ENCODE measurements around the gene PRPH. TPM values are rescaled to one million over a fixed set of nuclear protein-coding genes. Genes with fewer than 3 reads are reported as not detected.
A peak's percentile ranks its signal among the peaks of the same experiment; 100 is the strongest.

The PRPH gene
- total RNA-seq, 1 experiment from 2014 or later: not detected

DNA sequence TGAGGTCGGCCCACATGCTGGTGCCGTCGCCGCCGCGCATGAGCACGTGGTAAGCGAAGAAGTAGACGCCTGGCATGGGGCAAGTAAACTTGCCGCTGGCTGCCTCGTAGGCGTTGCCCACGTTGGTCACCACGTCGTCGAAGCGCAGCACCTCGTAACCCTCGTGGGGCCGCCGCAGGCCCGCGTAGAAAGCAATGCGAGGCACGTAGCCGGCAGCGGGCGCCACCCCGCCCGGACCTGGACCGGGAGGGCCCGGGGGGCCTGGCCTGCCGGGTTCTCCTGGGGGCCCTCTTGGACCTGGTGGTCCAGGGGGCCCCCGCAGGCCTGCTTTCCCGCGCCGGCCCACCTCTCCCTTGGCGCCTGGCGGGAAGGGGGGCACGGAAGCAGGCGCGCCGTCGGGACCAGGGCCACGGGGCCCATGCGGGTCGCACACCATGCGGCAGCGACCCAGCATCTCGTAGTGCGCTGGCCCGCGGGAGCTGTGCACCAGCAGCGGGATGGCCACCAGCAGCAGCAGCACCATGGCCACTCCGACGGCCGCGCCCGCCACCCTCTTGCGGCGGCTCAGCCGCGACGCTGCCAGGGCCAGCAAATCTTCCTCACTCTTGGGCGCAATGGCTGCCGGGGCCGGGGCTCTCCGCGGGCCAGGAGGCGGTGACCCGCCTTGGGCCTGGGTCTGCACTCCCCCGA, 41.2 kb downstream of the PRPH start:
- Histone ChIP-seq H3K4me3 (ENCODE audit: low read depth, low read length, poor library complexity, severe bottlenecking) (peak overlapping the region; percentile 56), H3K36me3 (ENCODE audit: insufficient read depth, low read length, poor library complexity, severe bottlenecking) (peaks cover 1% of the 10 kb centered on the region), H3K27me3 (replicated peaks; ENCODE audit: insufficient read depth, low read depth, low read length, poor library complexity) (no peaks in the 10 kb centered on the region), H3K4me1 (ENCODE audit: insufficient read depth, low read length, poor library complexity, severe bottlenecking) (peaks cover 11% of the 10 kb centered on the region), H3K27ac (ENCODE audit: low read depth, low read length, poor library complexity, severe bottlenecking) (no peak overlapping the region), H3K9me3 (ENCODE audit: low read depth, low read length, poor library complexity, severe bottlenecking) (no peaks in the 10 kb centered on the region)
- intact Hi-C loops (cut with micrococcal nuclease; ENCODE audit: unreplicated experiment): no loop called here
- DNase-seq (ENCODE audit: low spot score): no peak
- ChIA-PET POLR2A (ENCODE audit: low non-redundant PET) (no interaction called here), CTCF (interaction anchor here (1.2 to 2.6 kb wide), 3 partner anchors 12 to 47 kb away, joined by 3 to 14 read pairs (median 13); partner anchors contain the start of gene TROAP)
- no TSS peak for BruUV-seq (replicated peaks)
- TF ChIP-seq, protein P1, sequence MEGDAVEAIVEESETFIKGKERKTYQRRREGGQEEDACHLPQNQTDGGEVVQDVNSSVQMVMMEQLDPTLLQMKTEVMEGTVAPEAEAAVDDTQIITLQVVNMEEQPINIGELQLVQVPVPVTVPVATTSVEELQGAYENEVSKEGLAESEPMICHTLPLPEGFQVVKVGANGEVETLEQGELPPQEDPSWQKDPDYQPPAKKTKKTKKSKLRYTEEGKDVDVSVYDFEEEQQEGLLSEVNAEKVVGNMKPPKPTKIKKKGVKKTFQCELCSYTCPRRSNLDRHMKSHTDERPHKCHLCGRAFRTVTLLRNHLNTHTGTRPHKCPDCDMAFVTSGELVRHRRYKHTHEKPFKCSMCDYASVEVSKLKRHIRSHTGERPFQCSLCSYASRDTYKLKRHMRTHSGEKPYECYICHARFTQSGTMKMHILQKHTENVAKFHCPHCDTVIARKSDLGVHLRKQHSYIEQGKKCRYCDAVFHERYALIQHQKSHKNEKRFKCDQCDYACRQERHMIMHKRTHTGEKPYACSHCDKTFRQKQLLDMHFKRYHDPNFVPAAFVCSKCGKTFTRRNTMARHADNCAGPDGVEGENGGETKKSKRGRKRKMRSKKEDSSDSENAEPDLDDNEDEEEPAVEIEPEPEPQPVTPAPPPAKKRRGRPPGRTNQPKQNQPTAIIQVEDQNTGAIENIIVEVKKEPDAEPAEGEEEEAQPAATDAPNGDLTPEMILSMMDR (conservative IDR thresholded peaks at IDR 0.05; ENCODE audit: low read depth, low read length): no peak
- no peak for TF ChIP-seq EZH2 (IDR thresholded peaks at IDR 0.05; ENCODE audit: borderline replicate concordance, low read depth, low read length, poor library complexity, severe bottlenecking)

DNA sequence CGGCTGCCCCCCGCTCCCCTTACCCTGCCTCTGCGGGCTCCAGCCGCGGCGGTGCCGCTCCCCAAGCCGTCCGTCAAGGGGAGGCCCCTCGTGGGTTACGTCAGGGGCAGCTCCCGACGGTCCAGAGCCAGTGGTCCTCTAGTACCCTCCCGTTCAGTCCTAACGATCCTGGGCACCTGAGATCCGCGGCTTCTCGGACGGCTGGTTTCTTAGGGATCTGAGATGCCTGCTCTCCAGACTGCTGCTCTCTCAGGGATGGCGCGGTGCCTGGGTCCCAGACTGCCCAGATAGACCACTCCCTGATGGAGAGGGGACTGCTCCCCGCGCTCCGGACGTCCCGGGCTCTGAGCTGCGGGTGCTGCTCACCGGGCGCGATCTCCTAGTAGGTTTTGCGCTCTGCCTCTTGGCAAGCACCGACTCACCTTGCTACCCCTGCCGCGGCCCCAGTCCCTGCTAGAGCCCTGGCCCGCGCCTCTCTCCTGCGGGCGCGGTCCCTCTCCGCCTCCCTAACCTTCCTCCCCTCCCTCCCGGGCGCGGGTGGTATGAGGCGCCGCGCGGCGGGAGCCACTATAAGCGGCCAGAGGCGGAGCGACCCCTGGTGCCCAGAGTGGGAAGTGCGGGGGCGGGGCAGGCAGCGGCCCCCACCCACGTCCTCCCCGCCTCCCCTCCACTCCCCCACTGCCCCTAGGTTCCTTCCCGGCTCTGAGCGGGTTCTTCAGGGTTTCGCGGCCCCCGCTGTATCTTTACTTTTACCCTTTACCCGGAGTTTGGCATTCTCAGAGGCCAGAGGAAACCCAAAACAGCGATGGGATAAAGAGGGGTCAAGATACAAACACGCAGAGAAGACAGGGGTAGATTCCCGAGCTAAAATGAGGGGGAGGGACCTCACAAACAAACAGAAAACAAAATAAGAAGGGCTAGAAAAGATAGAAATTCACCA, 42.0 kb downstream of the PRPH start, which contains the start of gene C1QL4:
Gene C1QL4 (minus strand): TSS at position 544 of the 940 bp plus-strand sequence. CDS start 711 bp downstream, outside the sequence.
- no peaks in the 10 kb centered on the region for H3K9me3 ChIP-seq (ENCODE audit: low read depth, low read length, poor library complexity, severe bottlenecking)
- ChIA-PET CTCF (interaction anchor here (0.6 to 2.6 kb wide), 6 partner anchors 10 to 187 kb away, joined by 3 to 14 read pairs (median 10); partner anchors contain the start of genes DNAJC22 and TROAP), POLR2A (ENCODE audit: low non-redundant PET) (no interaction called here)
- peaks cover 11% of the 10 kb centered on the region for H3K4me1 ChIP-seq (ENCODE audit: insufficient read depth, low read length, poor library complexity, severe bottlenecking)
- H3K27me3 ChIP-seq (replicated peaks; ENCODE audit: insufficient read depth, low read depth, low read length, poor library complexity): no peaks in the 10 kb centered on the region
- H3K4me3 ChIP-seq (ENCODE audit: low read depth, low read length, poor library complexity, severe bottlenecking): peak within 1 kb of the TSS; percentile 56
- H3K36me3 ChIP-seq (ENCODE audit: insufficient read depth, low read length, poor library complexity, severe bottlenecking): no peaks in the 10 kb centered on the region
- DNase-seq (ENCODE audit: low spot score): peak; percentile 90
- no peak within 1 kb of the TSS for H3K27ac ChIP-seq (ENCODE audit: low read depth, low read length, poor library complexity, severe bottlenecking)
- intact Hi-C loops (cut with micrococcal nuclease; ENCODE audit: unreplicated experiment): no loop called here
- TF ChIP-seq, protein P1 (conservative IDR thresholded peaks at IDR 0.05; ENCODE audit: low read depth, low read length): peak; percentile 97
- no peak for TF ChIP-seq EZH2 (IDR thresholded peaks at IDR 0.05; ENCODE audit: borderline replicate concordance, low read depth, low read length, poor library complexity, severe bottlenecking)
- BruUV-seq (replicated peaks): no TSS peak

DNA sequence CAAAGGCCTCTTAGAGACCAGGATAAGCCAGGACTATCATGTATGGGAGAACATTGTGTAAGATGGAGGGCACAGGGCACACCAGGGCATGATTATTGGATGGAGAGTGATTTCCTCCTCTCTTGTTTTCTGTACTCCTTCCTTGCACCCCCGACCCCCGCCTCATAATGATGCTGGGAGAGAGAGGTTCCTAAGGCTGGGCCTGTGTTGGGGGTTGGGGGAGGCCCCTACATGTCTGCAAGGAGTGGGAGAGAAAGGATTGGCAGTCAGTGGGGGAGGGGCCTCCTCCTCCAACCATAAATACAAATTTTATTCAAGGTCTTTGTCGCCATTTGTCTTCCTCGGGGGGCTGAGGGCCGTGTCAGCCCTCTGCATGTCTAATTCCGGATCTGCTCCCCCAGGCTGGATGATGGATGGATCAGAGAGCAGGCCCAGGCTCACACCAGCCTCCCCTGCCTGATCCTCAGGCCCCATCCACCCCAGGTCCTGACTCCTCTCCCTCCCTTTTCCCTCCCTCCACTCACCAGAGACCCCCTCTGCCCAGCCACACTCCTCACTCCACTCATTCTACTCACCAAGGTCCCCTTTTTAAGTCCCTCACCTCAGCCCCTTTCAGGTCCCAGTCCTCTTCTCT, 44.0 kb downstream of the PRPH start:
- intact Hi-C loops (cut with micrococcal nuclease; ENCODE audit: unreplicated experiment): no loop called here
- POLR2A ChIA-PET (ENCODE audit: low non-redundant PET): no interaction called here
- CTCF ChIA-PET: interaction anchor here (1.1 to 2.6 kb wide), 2 partner anchors 9 to 50 kb away, joined by 4 to 13 read pairs; no protein-coding TSS in a partner anchor

More for the DNA sequence above, 44.0 kb downstream of the PRPH start:
- Histone ChIP-seq H3K27me3 (replicated peaks; ENCODE audit: insufficient read depth, low read depth, low read length, poor library complexity) (no peaks in the 10 kb centered on the region), H3K36me3 (ENCODE audit: insufficient read depth, low read length, poor library complexity, severe bottlenecking) (no peaks in the 10 kb centered on the region), H3K27ac (ENCODE audit: low read depth, low read length, poor library complexity, severe bottlenecking) (no peak overlapping the region), H3K4me1 (ENCODE audit: insufficient read depth, low read length, poor library complexity, severe bottlenecking) (peaks cover 22% of the 10 kb centered on the region), H3K9me3 (ENCODE audit: low read depth, low read length, poor library complexity, severe bottlenecking) (no peaks in the 10 kb centered on the region), H3K4me3 (ENCODE audit: low read depth, low read length, poor library complexity, severe bottlenecking) (no peak overlapping the region)
- no TSS peak for BruUV-seq (replicated peaks)
- DNase-seq (ENCODE audit: low spot score): no peak
- TF ChIP-seq, protein P1 (conservative IDR thresholded peaks at IDR 0.05; ENCODE audit: low read depth, low read length): no peak
- TF ChIP-seq EZH2 (IDR thresholded peaks at IDR 0.05; ENCODE audit: borderline replicate concordance, low read depth, low read length, poor library complexity, severe bottlenecking): no peak

Measured in A673 (cell line).